GM12874 (cell line): Measurements from ENCODE around the gene RAD9A.
A peak's percentile ranks its signal among the peaks of the same experiment; 100 is the strongest.

Experiments used
- CTCF ChIP-seq: IDR thresholded peaks from 2 replicates; pipeline ENCODE4 v1.5.1; 2011; ENCODE audit warnings: low read depth, mild to moderate bottlenecking, control low read depth, low read length, moderate library complexity; ENCODE audit not compliant: insufficient read depth

RAD9A gene

GRCh38 chr11:67437809-67438157, 46.0 kb downstream of the RAD9A start:
- TF ChIP-seq CTCF = no peak

GRCh38 chr11:67438158-67438902, 46.5 kb downstream of the RAD9A start:
- no peak for TF ChIP-seq CTCF

- TF ChIP-seq CTCF = peak; percentile 43
These were observed 47.8 kb downstream of the RAD9A start for GRCh38 chr11:67439321-67440228.

GRCh38 chr11:67440229-67441097, 48.7 kb downstream of the RAD9A start:
- TF ChIP-seq CTCF = no peak

GRCh38 chr11:67441098-67441563, 49.3 kb downstream of the RAD9A start:
- TF ChIP-seq CTCF = no peak

- TF ChIP-seq CTCF = no peak
These were observed 50.1 kb downstream of the RAD9A start for GRCh38 chr11:67441731-67442351.
